PC-3 (cell line): Measurements from ENCODE around the gene C9orf50. TPM values are rescaled to one million over a fixed set of nuclear protein-coding genes. Genes with fewer than 3 reads are reported as not detected.
A peak's percentile ranks its signal among the peaks of the same experiment; 100 is the strongest.

ENCODE experiments used
- ATAC-seq: fragments of 200-7000 bp; cut with Tn5 transposase; 2 replicates; pipeline ENCODE4 v1.9.1; 2020; ENCODE audit warnings: mild to moderate bottlenecking, moderate library complexity
- BruUV-seq: library from RNA; stranded (reverse); fragments of 400-500 nt; replicated peaks from 2 replicates; lab custom pipeline; 2021; lab: Mats Ljungman, UMichigan
- CTCF ChIA-PET: fragments of 300-600 bp; sonication (Branson Sonifier 250); formaldehyde crosslinking; loops from one replicate; lab custom pipeline; 2022; ENCODE audit warnings: antibody characterized with exemption; lab: Charles Lee
- POLR2A ChIA-PET: fragments of 300-600 bp; sonication (Branson Sonifier 250); formaldehyde crosslinking; loops from one replicate; lab custom pipeline; 2022; ENCODE audit warnings: antibody characterized with exemption; ENCODE audit not compliant: unreplicated experiment; lab: Charles Lee
- DNase-seq: peaks from one replicate; pipeline ENCODE4 v3.0.0-alpha.2; 2015
- H2AFZ ChIP-seq: fragments of 300-600 bp; sonication (generic); 2 replicates; pipeline ENCODE4 v1.6.0; 2016; ENCODE audit warnings: antibody characterized with exemption, low read length
- H3F3A ChIP-seq: fragments of 300-600 bp; sonication (generic); one replicate; pipeline ENCODE4 v1.6.0; 2017; ENCODE audit warnings: antibody characterized with exemption, low read length, control low read depth, mild to moderate bottlenecking; ENCODE audit not compliant: unreplicated experiment
- H3K27ac ChIP-seq: fragments of 300-600 bp; sonication (generic); 2 replicates; pipeline ENCODE4 v1.5.1; 2016; ENCODE audit warnings: mild to moderate bottlenecking, low read length
- H3K27me3 ChIP-seq: fragments of 300-600 bp; sonication (generic); 2 replicates; pipeline ENCODE4 v1.6.1; 2016; ENCODE audit warnings: low read length, mixed read lengths
- H3K36me3 ChIP-seq: fragments of 300-600 bp; sonication (generic); 2 replicates; pipeline ENCODE4 v1.6.1; 2016; ENCODE audit warnings: low read depth, mixed run types, low read length, mixed read lengths
- H3K4me1 ChIP-seq: fragments of 300-600 bp; sonication (generic); 2 replicates; pipeline ENCODE4 v1.5.1; 2016; ENCODE audit warnings: low read length; ENCODE audit not compliant: insufficient read depth
- H3K4me2 ChIP-seq: fragments of 300-600 bp; sonication (generic); 2 replicates; pipeline ENCODE4 v1.6.0; 2016; ENCODE audit warnings: low read length
- H3K4me3 ChIP-seq: fragments of 300-600 bp; sonication (generic); 2 replicates; pipeline ENCODE4 v1.5.1; 2016; ENCODE audit warnings: mild to moderate bottlenecking, low read length, mixed read lengths
- H3K79me2 ChIP-seq: fragments of 300-600 bp; sonication (generic); 2 replicates; pipeline ENCODE4 v1.6.1; 2017; ENCODE audit warnings: low read length, mixed read lengths
- H3K9ac ChIP-seq: fragments of 300-600 bp; sonication (generic); 2 replicates; pipeline ENCODE4 v1.6.0; 2016; ENCODE audit warnings: mild to moderate bottlenecking, low read length
- H3K9me2 ChIP-seq: fragments of 300-600 bp; sonication (generic); replicated peaks from 2 replicates; pipeline ENCODE4 v1.6.1; 2016; ENCODE audit warnings: mixed run types, low read length, mixed read lengths
- H3K9me3 ChIP-seq: fragments of 300-600 bp; sonication (generic); 2 replicates; pipeline ENCODE4 v1.6.1; 2016; ENCODE audit warnings: low read length, mixed read lengths
- H4K20me1 ChIP-seq: fragments of 300-600 bp; sonication (generic); 2 replicates; pipeline ENCODE4 v1.6.1; 2016; ENCODE audit warnings: low read length, mixed read lengths
- EZH2 ChIP-seq: fragments of 300-600 bp; sonication (generic); IDR thresholded peaks from one replicate; pipeline ENCODE4 v1.6.1; 2017; ENCODE audit warnings: antibody characterized with exemption, mild to moderate bottlenecking, low read length; ENCODE audit not compliant: unreplicated experiment
- EZH2phosphoT487 ChIP-seq: fragments of 300-600 bp; sonication (generic); IDR thresholded peaks from 2 replicates; pipeline ENCODE4 v1.6.1; 2018; ENCODE audit warnings: mild to moderate bottlenecking, antibody characterized with exemption, low read length, borderline replicate concordance
- intact Hi-C: fragments of 100-400 bp; cut with micrococcal nuclease; formaldehyde crosslinking; loops from 2 replicates; pipeline ENCODE4 v1.9.0; 2023
- total RNA-seq: library from RNA; depleted of rRNA; stranded (reverse); fragments of >200 nt; gene quantifications from 2 replicates; pipeline ENCODE4 v1.2.3, GENCODE V29; 2014
- TF ChIP-seq, protein P1 (sequence below): fragments of 300-600 bp; sonication (generic); conservative IDR thresholded peaks from 2 replicates; pipeline ENCODE4 v1.5.1; 2017; ENCODE audit warnings: antibody characterized with exemption, low read depth, mild to moderate bottlenecking, low read length

Gene C9orf50
- total RNA-seq, 1 experiment from 2014 or later, result not detected

DNA sequence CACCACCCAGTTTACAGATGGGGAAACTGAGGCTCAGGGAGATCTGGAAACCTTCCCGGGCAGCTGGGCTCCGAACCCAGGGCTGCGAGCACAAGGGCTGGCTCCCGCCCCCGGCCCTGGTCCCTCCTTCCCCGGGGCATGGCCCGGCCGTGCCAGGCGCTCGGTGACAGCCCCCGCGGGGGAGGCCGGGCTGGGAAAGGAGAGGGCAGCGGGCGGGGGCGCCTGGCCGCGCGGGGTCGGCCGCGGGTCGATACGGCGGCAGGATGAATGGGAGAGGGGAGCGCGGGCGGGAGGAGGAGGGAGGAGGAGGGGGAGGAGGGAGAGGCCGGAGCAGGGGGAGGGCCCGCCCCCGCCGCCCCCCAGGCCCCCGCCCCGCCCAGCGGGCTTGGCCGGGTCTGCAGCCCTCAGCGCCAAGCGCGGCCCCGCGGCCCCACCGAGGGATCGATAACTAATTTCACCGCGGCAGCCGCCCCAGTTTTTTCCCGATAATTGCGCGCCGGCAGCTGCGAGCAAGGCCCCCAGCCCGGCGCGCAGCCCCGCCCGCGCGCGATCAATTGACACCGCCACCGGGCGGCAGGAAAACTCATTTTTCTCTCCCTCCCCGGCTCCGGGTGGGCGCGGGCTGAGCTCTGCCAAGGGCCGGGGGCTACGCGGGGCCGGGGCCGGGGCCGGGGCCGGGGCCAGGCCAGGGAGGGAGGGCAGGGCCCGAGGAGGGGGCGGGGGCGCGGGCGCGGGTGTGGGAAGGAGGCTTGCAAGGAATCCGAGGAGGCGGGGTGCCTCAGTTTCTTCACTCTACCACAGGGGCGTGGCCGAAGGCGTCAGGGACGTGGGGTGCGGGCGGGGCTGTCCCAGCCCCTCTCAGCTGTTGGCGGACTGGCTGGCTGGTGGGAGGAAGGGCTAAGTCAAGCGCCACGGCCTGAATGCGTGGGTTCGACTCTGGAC, 52.1 kb downstream of the C9orf50 start:
- Histone ChIP-seq H4K20me1 (no peaks in the 10 kb centered on the region), H3K4me2 (peak overlapping the region; percentile 98), H3F3A (no peaks in the 10 kb centered on the region), H3K9me2 (no peaks in the 10 kb centered on the region), H3K4me3 (peak overlapping the region; percentile 74), H2AFZ (peak overlapping the region; percentile 78), H3K27ac (no peak overlapping the region), H3K79me2 (no peaks in the 10 kb centered on the region), H3K36me3 (no peaks in the 10 kb centered on the region), H3K9me3 (no peaks in the 10 kb centered on the region), H3K27me3 (no peaks in the 10 kb centered on the region), H3K4me1 (peaks cover 22% of the 10 kb centered on the region), H3K9ac (no peak overlapping the region)
- ATAC-seq (peak; percentile 22), DNase-seq (no peak)
- ChIA-PET CTCF (no interaction called here), POLR2A (no interaction called here)
- BruUV-seq, result no TSS peak
- TF ChIP-seq, protein P1, sequence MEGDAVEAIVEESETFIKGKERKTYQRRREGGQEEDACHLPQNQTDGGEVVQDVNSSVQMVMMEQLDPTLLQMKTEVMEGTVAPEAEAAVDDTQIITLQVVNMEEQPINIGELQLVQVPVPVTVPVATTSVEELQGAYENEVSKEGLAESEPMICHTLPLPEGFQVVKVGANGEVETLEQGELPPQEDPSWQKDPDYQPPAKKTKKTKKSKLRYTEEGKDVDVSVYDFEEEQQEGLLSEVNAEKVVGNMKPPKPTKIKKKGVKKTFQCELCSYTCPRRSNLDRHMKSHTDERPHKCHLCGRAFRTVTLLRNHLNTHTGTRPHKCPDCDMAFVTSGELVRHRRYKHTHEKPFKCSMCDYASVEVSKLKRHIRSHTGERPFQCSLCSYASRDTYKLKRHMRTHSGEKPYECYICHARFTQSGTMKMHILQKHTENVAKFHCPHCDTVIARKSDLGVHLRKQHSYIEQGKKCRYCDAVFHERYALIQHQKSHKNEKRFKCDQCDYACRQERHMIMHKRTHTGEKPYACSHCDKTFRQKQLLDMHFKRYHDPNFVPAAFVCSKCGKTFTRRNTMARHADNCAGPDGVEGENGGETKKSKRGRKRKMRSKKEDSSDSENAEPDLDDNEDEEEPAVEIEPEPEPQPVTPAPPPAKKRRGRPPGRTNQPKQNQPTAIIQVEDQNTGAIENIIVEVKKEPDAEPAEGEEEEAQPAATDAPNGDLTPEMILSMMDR, result no peak
- TF ChIP-seq EZH2 (no peak), EZH2phosphoT487 (no peak)
- intact Hi-C loops, result no loop called here

DNA sequence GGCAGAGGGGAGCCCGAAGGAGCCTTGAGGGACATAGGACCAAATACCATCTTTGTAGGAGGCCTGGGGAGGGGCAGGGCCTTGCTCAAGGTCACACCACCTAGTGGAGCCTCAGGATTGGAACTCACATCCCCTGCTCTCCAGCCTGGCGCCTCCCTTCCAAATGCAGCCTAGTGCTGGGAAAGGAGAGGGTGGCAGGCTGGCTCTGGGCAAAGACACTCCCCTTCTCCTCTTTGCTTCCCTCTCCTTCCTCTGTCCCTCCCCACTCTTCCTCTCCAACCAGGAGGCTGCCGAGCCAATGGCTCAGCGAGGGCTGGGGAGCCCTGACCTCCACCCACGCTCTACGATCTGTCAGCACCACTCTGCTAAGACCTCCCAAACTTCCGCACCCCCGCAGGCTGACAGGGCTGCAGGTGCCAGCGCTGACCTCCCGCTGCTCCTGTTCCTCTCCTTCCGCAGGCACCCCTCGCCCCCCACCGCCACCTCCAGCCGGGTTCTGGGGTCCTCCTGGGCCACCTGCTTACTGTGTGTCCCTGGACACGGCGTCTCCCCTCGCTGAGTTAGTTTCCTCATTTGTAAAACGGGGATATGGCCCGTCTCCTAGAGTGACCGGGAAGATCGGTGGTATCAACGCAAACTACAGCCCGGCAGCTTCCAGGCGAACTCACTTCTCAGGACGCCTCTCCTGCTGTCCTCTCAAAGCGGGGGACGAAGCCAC, 52.9 kb downstream of the C9orf50 start:
- ATAC-seq (peak; percentile 67), DNase-seq (peak; percentile 44)
- intact Hi-C loops, result no loop called here
- ChIA-PET CTCF (no interaction called here), POLR2A (no interaction called here)
- Histone ChIP-seq H2AFZ (peak overlapping the region; percentile 78), H3K27me3 (no peaks in the 10 kb centered on the region), H4K20me1 (no peaks in the 10 kb centered on the region), H3K4me2 (peak overlapping the region; percentile 98), H3K9me2 (no peaks in the 10 kb centered on the region), H3K4me3 (peak overlapping the region; percentile 74), H3K9me3 (no peaks in the 10 kb centered on the region), H3K79me2 (no peaks in the 10 kb centered on the region), H3K4me1 (peaks cover 22% of the 10 kb centered on the region), H3K9ac (no peak overlapping the region), H3F3A (no peaks in the 10 kb centered on the region), H3K36me3 (no peaks in the 10 kb centered on the region), H3K27ac (no peak overlapping the region)
- TF ChIP-seq EZH2phosphoT487 (no peak), EZH2 (no peak)
- TF ChIP-seq, protein P1, result no peak
- BruUV-seq, result no TSS peak
